GM19025 (cell line): ENCODE data around the gene WT1.
"Not testable (repeated sequence)": the region's sequence is repeated elsewhere in the genome, so short reads cannot be mapped to it uniquely, and the experiment has no call there.

Experiments used
- ATAC-seq: cut with Tn5 transposase; IDR thresholded peaks from one replicate; pipeline ENCODE4 v1.9.1; 2021; ENCODE audit warnings: mild to moderate bottlenecking, low read depth, moderate library complexity; ENCODE audit not compliant: unreplicated experiment

The WT1 gene

GRCh38 chr11:32390712-32391111, 44.6 kb downstream of the WT1 start:
- ATAC-seq, result no peak

DNA sequence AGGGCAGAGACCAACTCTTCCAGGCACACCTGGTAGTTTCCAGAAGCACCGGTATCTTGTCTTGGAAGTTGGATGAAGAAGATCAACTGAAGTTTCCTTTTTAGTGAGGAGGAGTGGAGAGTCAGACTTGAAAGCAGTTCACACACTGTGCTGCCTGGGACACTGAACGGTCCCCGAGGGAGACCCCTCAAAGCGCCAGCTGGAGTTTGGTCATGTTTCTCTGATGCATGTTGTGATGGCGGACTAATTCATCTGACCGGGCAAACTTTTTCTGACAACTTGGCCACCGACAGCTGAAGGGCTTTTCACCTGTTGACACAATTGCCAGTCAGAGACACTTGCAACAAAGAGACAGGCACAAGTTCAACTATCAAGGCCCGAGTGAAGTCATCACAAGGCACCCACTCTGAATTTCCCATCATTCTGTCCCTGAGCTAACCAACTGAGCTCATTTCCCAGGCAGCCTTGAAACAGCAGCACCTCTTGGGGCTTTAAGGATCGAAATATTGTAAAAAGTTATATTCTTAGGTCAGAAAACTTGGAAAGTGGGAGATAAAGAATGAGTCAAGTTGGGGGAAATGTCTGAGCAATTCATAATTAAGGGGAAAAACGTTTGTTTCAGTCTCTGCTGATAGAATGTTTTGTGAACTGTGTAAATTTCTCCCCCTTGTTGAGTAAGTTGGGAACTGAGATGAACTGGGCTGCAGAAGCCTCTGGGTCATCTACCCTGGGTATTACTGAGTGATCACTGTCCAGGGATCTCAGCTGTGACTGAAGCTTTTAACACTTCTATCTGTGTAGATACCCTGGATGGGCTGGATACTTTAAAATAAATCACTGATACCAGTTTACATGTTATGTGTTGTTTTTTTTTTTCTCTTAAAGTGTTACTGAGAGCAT, 46.2 kb downstream of the WT1 start:
- ATAC-seq, result no peak

GRCh38 chr11:32388365-32388764, 47.0 kb downstream of the WT1 start:
- ATAC-seq, result no peak

DNA sequence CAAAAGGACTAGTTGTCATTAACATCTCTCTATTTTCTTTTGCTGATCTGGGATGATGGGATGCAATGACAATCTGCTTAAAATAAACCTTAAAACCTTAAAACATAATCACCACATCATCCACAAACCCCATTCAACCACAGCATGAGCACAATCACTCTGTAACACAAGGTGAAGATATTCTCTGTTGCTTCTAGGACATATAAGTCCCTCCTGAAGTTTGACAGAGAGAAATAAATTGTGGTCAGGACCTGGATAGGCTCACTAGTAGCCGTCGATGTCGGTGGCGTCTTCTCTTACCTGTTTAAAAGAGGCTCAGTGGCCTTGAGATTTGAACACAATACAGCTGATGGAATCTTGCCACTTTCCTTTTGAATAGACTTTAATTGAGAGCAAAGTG, 47.9 kb downstream of the WT1 start:
- ATAC-seq, result no peak

GRCh38 chr11:32386770-32387377, 48.5 kb downstream of the WT1 start:
- no peak for ATAC-seq

DNA sequence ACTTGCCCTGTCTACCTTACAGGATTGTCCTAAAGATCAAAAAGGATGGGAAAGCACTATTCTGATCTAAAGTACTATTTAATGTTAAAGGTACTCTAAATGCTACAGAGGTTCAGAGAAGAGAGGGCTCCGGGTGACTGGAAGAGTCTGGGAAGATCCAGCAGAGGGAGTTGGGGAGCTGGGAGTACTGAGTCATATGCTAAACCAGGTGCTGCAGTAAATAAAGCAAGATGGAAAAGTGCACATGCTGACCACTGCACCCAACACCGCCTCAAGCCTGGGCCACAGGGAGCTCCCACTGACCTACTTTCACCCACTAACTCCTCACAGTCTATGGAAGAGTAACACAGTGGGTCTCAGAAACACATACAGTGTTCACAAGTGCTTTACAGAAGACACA, 49.3 kb downstream of the WT1 start:
- ATAC-seq, result no peak

- ATAC-seq, result no peak
These were observed 52.8 kb downstream of the WT1 start for GRCh38 chr11:32382339-32383049.

- no peak for ATAC-seq
These were observed 54.2 kb downstream of the WT1 start for GRCh38 chr11:32381179-32381578.

GRCh38 chr11:32379719-32380118, 55.6 kb downstream of the WT1 start:
- ATAC-seq, result no peak

GRCh38 chr11:32375826-32376225, 59.5 kb downstream of the WT1 start:
- ATAC-seq, result no peak

DNA sequence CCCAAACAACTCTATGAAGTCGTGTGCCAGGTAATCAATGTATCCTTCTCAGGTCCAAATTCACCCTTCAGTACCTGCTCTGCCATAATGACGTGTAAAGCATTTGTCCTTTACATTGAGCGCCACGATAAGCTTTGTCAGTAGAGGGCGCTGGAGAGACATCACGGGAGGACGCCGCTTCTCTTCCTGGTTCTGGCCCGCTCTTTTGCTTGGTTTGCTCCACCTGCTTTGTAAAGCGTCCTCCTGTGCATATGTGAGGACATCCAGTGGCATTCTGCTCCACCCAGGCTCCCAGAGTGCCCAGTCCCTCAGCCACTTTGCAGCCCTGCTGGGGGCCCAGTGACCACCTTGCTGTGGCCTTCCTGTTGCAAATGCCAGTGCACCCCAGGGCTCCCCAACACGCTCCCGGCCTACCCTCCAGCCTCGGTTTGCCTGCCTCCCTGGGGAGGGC, 61.1 kb downstream of the WT1 start:
- ATAC-seq, result no peak

- not testable (repeated sequence) for ATAC-seq
These were observed 65.4 kb downstream of the WT1 start for GRCh38 chr11:32369987-32370386.

GRCh38 chr11:32366666-32367065, 68.7 kb downstream of the WT1 start:
- no peak for ATAC-seq

DNA sequence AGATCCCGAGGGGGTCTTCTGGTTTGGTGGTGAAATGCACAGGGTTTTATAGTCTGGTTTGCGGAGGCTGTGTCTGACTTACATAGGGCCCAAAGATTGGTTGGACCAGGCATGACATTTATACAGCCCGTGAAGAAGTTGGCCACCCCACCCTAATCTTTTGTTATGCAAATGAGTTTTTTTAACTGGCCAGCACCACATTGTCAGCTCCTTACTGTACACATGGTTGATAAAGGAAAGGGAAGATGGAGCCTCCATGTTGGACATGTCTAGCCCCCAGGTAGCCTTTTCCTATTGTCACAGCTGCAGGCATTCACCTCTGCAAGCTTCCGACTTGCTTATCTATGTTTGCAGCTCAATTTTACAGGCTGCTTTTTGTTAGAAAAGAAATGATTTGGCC, 70.1 kb downstream of the WT1 start:
- no peak for ATAC-seq

- ATAC-seq, result no peak
These were observed 76.6 kb downstream of the WT1 start for GRCh38 chr11:32358729-32359128.

DNA sequence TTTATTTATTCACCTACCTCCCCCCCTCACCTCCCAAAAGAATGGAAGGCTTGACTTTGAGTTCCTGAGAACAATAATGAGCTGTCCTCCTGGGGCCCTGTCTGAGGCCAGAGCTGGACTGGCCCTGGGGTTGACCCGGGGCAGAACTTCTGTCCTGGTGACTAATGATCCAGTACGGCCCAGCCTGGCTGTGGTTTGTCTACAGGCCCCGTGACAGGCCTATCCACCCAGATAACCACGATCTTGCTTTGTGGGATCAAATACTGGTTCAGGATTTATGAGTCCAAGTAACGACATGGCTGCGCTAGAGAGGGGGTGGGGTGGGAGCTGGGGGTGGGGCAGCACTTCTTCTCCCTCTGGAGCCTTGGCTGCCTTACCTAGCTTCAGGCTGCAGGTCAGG, 81.5 kb downstream of the WT1 start:
- no peak for ATAC-seq

DNA sequence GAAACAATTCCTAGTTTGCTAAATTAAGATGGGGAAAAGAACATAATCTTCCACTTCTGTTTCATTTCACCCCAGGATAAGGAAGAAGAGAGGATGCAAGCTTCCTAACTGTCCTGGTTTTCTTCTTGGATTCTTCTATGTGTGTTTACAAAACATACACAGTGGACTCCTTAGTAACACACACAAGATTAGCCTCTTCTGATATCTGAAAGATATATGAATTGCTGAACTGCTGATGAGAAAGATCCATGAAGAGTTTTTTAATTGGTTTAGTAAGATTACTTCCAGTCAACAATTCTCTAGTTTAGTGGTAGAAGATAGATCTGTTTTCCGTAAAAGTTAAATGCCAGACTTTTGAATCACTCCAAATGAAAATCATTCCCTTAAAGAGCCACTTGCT, 86.8 kb downstream of the WT1 start:
- ATAC-seq, result no peak

DNA sequence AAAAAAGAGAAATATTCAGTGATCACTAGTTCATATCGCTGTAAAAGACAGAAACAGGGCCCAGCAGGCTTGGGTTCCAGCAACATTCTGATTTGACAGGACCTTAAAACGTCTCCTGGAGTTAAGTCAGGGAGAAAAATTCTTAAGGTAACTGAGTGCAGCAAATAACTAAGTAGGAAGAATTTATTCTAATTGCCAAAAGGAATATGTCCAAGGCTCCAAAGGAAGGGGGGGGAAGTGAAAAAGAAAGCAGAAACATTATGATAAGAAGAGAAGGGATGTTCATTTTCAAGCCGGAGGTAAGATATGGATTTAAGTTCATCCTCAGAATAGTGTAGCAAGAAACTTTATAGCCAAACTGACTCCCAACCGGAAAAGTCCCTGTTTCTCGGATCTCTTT, 90.4 kb downstream of the WT1 start:
- ATAC-seq, result no peak

DNA sequence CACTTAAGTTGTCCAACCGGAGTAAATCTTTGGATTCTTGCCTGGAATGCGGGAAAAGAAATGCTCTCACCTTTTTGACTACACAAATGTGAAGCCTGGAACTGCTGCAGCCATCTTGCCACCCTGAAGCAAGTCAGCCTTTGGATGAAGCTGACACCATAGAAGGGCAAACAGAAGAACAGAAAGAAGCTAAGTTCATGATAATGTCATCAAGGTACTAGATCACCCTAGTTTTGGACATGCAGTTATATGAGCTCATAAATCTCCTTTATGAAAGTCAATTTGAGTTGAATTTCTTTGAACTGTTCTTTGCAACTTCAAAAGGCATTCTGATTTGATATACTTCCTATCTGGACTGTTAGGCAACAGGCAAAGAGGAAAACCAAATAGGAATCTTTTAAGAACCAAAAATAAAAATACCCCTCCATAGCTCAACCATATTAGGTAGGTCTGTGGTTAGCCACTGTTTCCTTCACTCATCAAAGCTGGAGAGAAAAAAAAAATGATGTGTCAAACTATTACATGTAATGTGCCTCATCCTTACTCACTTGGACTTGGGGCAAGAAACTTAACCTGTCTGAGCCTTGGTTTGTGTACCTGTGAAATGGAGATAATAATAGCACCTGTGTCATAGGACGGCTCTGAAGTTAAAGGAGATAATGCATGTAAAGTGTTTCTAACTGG, 91.9 kb downstream of the WT1 start:
- ATAC-seq, result no peak

DNA sequence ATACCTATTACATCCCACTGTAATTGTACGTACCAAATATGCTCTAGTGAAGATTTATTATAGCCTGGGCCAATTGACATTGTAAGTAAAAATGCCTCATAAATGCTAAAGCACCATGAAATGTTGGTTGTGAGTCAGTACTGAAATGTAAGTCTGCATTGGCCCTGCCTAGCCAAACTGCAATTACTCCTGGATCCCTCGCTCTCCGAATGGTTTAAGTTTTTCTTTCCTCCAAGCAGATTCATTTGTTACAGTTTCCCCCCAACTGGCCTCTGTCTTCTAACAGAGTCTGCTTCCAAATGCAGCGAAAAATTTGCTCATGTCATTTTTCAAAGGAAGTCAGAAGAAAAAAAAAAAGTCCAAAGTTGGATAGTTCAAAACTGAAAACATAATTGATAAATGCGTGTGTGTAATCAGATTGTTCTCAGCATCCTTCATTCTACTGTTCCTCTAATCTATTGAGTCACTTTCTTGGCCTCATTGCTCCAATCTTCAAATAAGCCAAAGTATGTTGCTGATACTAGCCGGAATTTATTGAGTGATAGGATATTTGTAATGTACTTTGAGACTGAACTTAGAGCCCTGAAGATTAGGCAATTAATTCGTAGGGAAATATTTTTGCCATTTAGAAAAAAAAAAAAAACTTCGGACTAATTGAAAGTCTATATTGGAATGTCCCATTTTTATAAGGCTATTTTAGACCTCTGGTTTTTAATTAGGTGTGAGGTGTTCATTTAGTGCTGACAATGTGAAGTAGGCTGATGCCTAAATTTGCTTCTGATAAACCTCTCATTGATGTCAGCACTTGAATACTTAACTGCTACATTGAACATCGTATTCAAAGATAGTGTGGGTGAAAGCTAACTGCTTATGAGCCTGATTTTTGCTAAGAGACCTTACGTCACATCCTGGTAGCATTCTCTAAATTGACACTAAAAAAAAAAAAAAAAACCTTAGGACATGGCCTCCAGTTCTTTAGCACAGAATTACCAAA, 93.4 kb downstream of the WT1 start:
- no peak for ATAC-seq
